Smooth muscle cell (in vitro differentiated cells): ENCODE data around the gene RRBP1. TPM values are rescaled to one million over a fixed set of nuclear protein-coding genes. Genes with fewer than 3 reads are reported as not detected.

Experiments used
- DNase-seq: peaks from one replicate; lab custom pipeline; 2025; ENCODE audit not compliant: unreplicated experiment; lab: John Stamatoyannopoulos, UW
- H2AFZ ChIP-seq: fragments of 200-600 bp; sonication (generic); 2 replicates; pipeline ENCODE4 v1.6.0; 2016; ENCODE audit warnings: antibody characterized with exemption, low read depth, mild to moderate bottlenecking
- H3F3A ChIP-seq: fragments of 200-600 bp; sonication (generic); 2 replicates; pipeline ENCODE4 v1.6.0; 2017; ENCODE audit warnings: antibody characterized with exemption, low read depth
- H3K27ac ChIP-seq: fragments of 200-600 bp; sonication (generic); 2 replicates; pipeline ENCODE4 v1.5.1; 2016; ENCODE audit warnings: low read depth, mild to moderate bottlenecking
- H3K27me3 ChIP-seq: fragments of 200-600 bp; sonication (generic); 2 replicates; pipeline ENCODE4 v1.6.1; 2016; ENCODE audit warnings: low read depth, mild to moderate bottlenecking
- H3K36me3 ChIP-seq: fragments of 200-600 bp; sonication (generic); 2 replicates; pipeline ENCODE4 v1.5.1; 2016; ENCODE audit warnings: low read depth
- H3K4me1 ChIP-seq: fragments of 200-600 bp; sonication (generic); 2 replicates; pipeline ENCODE4 v1.5.1; 2016; ENCODE audit warnings: low read depth
- H3K4me2 ChIP-seq: fragments of 200-600 bp; sonication (generic); 2 replicates; pipeline ENCODE4 v1.6.0; 2016; ENCODE audit warnings: mild to moderate bottlenecking
- H3K4me3 ChIP-seq: fragments of 200-600 bp; sonication (generic); 2 replicates; pipeline ENCODE4 v1.5.1; 2016; ENCODE audit warnings: mild to moderate bottlenecking
- H3K79me2 ChIP-seq: fragments of 200-600 bp; sonication (generic); 2 replicates; pipeline ENCODE4 v1.6.0; 2016; ENCODE audit warnings: low read depth, mild to moderate bottlenecking
- H3K9ac ChIP-seq: fragments of 200-600 bp; sonication (generic); 2 replicates; pipeline ENCODE4 v1.6.0; 2016; ENCODE audit warnings: low read depth
- H3K9me3 ChIP-seq: fragments of 200-600 bp; sonication (generic); replicated peaks from 2 replicates; pipeline ENCODE4 v1.5.1; 2016; ENCODE audit warnings: low read depth
- H4K20me1 ChIP-seq: fragments of 200-600 bp; sonication (generic); 2 replicates; pipeline ENCODE4 v1.6.0; 2016; ENCODE audit warnings: low read depth
- CTCF ChIP-seq: fragments of 200-600 bp; sonication (generic); IDR thresholded peaks from 2 replicates; pipeline ENCODE4 v1.5.1; 2017; ENCODE audit warnings: borderline replicate concordance, mild to moderate bottlenecking, antibody characterized with exemption; ENCODE audit not compliant: insufficient read depth, poor library complexity, severe bottlenecking
- WGBS: methylation state at CpG from one replicate; pipeline ENCODE4 v1.1.7; 2016; ENCODE audit warnings: low lambda C conversion rate; 5-methylcytosine and 5-hydroxymethylcytosine counted together
- polyA plus RNA-seq: library from polyadenylated mRNA; unstranded; fragments of >200 nt; fragmentation: Nextera tagmentation; extraction: Ambion mirVana; gene quantifications from 2 replicates; pipeline ENCODE4 v1.2.1, GENCODE V29; 2016
- total RNA-seq: library from RNA; depleted of rRNA; stranded (reverse); fragments of >200 nt; gene quantifications from 2 replicates; pipeline ENCODE4 v1.2.3, GENCODE V29; 2014

RRBP1 gene
- total and polyA plus RNA-seq, 2 experiments from 2014 or later, result 142 to 226 TPM

GRCh38 chr20:17624551-17625245 is 57.3 kb downstream of the RRBP1 start:
- WGBS, result 98% methylated on average over 15 of the region's 15 CpGs
- Histone ChIP-seq H3K4me3 (no peak overlapping the region), H2AFZ (no peak overlapping the region), H3K9me3 (no peaks in the 10 kb centered on the region), H3K9ac (no peak overlapping the region), H3K27ac (no peak overlapping the region), H3K4me2 (no peak overlapping the region), H4K20me1 (peaks cover 100% of the 10 kb centered on the region), H3K4me1 (no peaks in the 10 kb centered on the region), H3K79me2 (peaks cover 11% of the 10 kb centered on the region), H3F3A (peaks cover 6% of the 10 kb centered on the region), H3K36me3 (no peaks in the 10 kb centered on the region), H3K27me3 (no peaks in the 10 kb centered on the region)
- no peak for TF ChIP-seq CTCF
- DNase-seq, result no peak

DNA sequence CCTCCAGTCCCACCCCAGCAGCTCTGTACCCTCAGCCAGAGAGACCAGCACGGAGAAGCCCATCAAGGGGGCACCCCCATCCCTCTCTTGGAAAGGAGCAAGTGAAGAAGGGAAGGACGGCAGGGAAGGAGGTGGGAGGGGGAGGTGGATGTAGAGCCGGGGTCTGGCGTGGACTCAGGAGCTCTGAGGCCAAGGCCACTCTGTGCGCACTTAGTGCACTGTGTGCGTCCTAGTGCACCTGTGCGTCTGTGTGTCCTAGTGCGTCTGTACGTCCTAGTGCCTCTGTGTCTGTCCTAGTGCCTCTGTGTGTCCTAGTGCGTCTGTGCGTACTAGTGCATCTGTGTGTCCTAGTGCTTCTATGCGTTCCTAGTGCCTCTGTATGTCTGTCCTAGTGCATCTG is 58.0 kb downstream of the RRBP1 start:
- Histone ChIP-seq H3K9me3 (no peaks in the 10 kb centered on the region), H2AFZ (no peak overlapping the region), H3K4me1 (no peaks in the 10 kb centered on the region), H4K20me1 (peaks cover 100% of the 10 kb centered on the region), H3K79me2 (peaks cover 8% of the 10 kb centered on the region), H3K27ac (no peak overlapping the region), H3K9ac (no peak overlapping the region), H3K27me3 (no peaks in the 10 kb centered on the region), H3K36me3 (no peaks in the 10 kb centered on the region), H3K4me2 (no peak overlapping the region), H3K4me3 (no peak overlapping the region), H3F3A (peaks cover 12% of the 10 kb centered on the region)
- WGBS, result 94% methylated on average over 12 of the region's 12 CpGs
- TF ChIP-seq CTCF, result no peak
- DNase-seq, result no peak

DNA sequence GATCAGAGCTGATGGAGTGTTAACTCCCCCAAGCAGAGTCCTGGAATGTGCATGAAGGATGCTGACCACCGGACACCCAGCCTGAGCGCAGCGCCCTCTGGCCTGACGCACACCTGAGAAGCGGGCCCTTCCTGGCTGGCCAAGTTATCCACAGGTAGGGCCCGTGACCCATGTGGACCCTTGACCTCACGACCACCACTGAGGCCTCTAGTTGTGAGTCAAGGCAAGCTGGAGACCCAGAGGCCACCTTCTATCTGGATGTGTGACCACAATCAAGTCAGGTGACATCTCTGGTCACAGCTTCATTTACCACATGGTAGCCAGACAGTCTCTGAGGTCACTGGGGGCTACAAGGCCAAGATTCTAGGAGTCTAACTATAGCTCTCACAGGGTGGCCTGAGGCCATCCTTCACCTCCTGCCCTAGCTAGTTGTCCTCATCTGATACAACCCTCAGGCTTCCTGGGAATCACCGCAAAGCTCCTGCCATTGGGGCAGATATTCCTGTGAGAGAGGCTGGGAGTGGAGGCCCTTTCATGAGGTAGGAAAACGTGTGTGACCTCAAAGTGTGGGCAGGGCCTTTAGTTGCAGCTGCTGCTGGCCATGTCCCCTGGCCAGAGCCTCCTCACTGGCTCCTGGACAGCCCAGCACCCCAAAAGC is 59.1 kb downstream of the RRBP1 start:
- no peaks in the 10 kb centered on the region for H3K9me3 ChIP-seq
- no peaks in the 10 kb centered on the region for H3K79me2 ChIP-seq
- no peak overlapping the region for H3K27ac ChIP-seq
- H3K4me2 ChIP-seq, result no peak overlapping the region
- no peak overlapping the region for H3K9ac ChIP-seq
- H3K4me3 ChIP-seq, result no peak overlapping the region
- WGBS, result 97% methylated on average over 9 of the region's 9 CpGs
- DNase-seq, result no peak
- peaks cover 100% of the 10 kb centered on the region for H4K20me1 ChIP-seq
- H3F3A ChIP-seq, result peaks cover 15% of the 10 kb centered on the region
- no peak overlapping the region for H2AFZ ChIP-seq
- no peak for TF ChIP-seq CTCF
- H3K36me3 ChIP-seq, result no peaks in the 10 kb centered on the region
- no peaks in the 10 kb centered on the region for H3K27me3 ChIP-seq
- H3K4me1 ChIP-seq, result no peaks in the 10 kb centered on the region
